ENCODE results near the gene CHCHD3.

CHCHD3 gene

GRCh38 chr7:132879579-132879978 is 202.3 kb downstream of the CHCHD3 start:
- TF ChIP-seq, protein P1, sequence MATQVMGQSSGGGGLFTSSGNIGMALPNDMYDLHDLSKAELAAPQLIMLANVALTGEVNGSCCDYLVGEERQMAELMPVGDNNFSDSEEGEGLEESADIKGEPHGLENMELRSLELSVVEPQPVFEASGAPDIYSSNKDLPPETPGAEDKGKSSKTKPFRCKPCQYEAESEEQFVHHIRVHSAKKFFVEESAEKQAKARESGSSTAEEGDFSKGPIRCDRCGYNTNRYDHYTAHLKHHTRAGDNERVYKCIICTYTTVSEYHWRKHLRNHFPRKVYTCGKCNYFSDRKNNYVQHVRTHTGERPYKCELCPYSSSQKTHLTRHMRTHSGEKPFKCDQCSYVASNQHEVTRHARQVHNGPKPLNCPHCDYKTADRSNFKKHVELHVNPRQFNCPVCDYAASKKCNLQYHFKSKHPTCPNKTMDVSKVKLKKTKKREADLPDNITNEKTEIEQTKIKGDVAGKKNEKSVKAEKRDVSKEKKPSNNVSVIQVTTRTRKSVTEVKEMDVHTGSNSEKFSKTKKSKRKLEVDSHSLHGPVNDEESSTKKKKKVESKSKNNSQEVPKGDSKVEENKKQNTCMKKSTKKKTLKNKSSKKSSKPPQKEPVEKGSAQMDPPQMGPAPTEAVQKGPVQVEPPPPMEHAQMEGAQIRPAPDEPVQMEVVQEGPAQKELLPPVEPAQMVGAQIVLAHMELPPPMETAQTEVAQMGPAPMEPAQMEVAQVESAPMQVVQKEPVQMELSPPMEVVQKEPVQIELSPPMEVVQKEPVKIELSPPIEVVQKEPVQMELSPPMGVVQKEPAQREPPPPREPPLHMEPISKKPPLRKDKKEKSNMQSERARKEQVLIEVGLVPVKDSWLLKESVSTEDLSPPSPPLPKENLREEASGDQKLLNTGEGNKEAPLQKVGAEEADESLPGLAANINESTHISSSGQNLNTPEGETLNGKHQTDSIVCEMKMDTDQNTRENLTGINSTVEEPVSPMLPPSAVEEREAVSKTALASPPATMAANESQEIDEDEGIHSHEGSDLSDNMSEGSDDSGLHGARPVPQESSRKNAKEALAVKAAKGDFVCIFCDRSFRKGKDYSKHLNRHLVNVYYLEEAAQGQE (IDR thresholded peaks at IDR 0.05; ENCODE audit: insufficient read depth in 1 of 2, low read depth in 2 of 2, low read length in 2 of 2) = no peak
- no peak for TF ChIP-seq SIN3A (IDR thresholded peaks at IDR 0.05; ENCODE audit: borderline replicate concordance, insufficient read depth, low read length)
- TF ChIP-seq TAF1 (IDR thresholded peaks at IDR 0.05; ENCODE audit: borderline replicate concordance, insufficient read depth, low read length) = no peak
- TF ChIP-seq POLR2AphosphoS5 (IDR thresholded peaks at IDR 0.05; ENCODE audit: low read depth, low read length) = no peak
- TF ChIP-seq FOXP2 (optimal IDR thresholded peaks at IDR 0.05; ENCODE audit: borderline replicate concordance, extremely low read depth, extremely low read length, insufficient read depth) = no peak

- TF ChIP-seq TAF1 (IDR thresholded peaks at IDR 0.05; ENCODE audit: borderline replicate concordance, insufficient read depth, low read length) = no peak
- TF ChIP-seq SIN3A (IDR thresholded peaks at IDR 0.05; ENCODE audit: borderline replicate concordance, insufficient read depth, low read length) = no peak
- TF ChIP-seq, protein P1 (IDR thresholded peaks at IDR 0.05; ENCODE audit: insufficient read depth in 1 of 2, low read depth in 2 of 2, low read length in 2 of 2) = no peak
- no peak for TF ChIP-seq FOXP2 (optimal IDR thresholded peaks at IDR 0.05; ENCODE audit: borderline replicate concordance, extremely low read depth, extremely low read length, insufficient read depth)
- no peak for TF ChIP-seq POLR2AphosphoS5 (IDR thresholded peaks at IDR 0.05; ENCODE audit: low read depth, low read length)
Observed at GRCh38 chr7:132878204-132878919, 203.5 kb downstream of the CHCHD3 start.

- TF ChIP-seq SIN3A (IDR thresholded peaks at IDR 0.05; ENCODE audit: borderline replicate concordance, insufficient read depth, low read length) = no peak
Observed at GRCh38 chr7:132877573-132877972, 204.3 kb downstream of the CHCHD3 start.

GRCh38 chr7:132876576-132876975 is 205.3 kb downstream of the CHCHD3 start:
- TF ChIP-seq, protein P1 (IDR thresholded peaks at IDR 0.05; ENCODE audit: insufficient read depth in 1 of 2, low read depth in 2 of 2, low read length in 2 of 2) = no peak
- no peak for TF ChIP-seq FOXP2 (optimal IDR thresholded peaks at IDR 0.05; ENCODE audit: borderline replicate concordance, extremely low read depth, extremely low read length, insufficient read depth)
- no peak for TF ChIP-seq TAF1 (IDR thresholded peaks at IDR 0.05; ENCODE audit: borderline replicate concordance, insufficient read depth, low read length)
- no peak for TF ChIP-seq SIN3A (IDR thresholded peaks at IDR 0.05; ENCODE audit: borderline replicate concordance, insufficient read depth, low read length)
- no peak for TF ChIP-seq POLR2AphosphoS5 (IDR thresholded peaks at IDR 0.05; ENCODE audit: low read depth, low read length)

DNA sequence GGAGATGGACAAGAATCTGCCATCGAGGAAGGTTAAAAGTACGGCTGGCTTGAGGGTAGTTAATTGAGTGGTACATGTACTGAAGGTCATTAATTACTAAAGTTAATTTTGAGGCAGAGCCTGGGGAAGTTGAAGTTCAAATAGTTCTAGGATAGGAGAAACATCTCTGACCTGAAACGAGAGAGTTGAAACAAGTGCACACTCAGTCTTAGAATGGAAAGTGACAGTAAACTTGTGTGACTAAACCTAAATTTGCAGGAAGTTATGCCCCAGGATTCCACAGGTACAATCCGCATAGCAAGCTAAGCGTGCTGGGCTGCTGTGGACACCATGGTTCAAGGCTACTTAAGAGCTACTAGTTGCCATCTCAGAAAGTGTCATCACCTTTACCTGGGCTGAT is 209.9 kb downstream of the CHCHD3 start:
- TF ChIP-seq POLR2AphosphoS5 (IDR thresholded peaks at IDR 0.05; ENCODE audit: low read depth, low read length) (no peak), TAF1 (IDR thresholded peaks at IDR 0.05; ENCODE audit: borderline replicate concordance, insufficient read depth, low read length) (no peak), FOXP2 (optimal IDR thresholded peaks at IDR 0.05; ENCODE audit: borderline replicate concordance, extremely low read depth, extremely low read length, insufficient read depth) (no peak), SIN3A (IDR thresholded peaks at IDR 0.05; ENCODE audit: borderline replicate concordance, insufficient read depth, low read length) (no peak)
- TF ChIP-seq, protein P1 (IDR thresholded peaks at IDR 0.05; ENCODE audit: insufficient read depth in 1 of 2, low read depth in 2 of 2, low read length in 2 of 2) = no peak
